Right forelimb (tissue), 1 donor: ENCODE results near the gene DYSF.

ENCODE experiments used
- DNase-seq: peaks from one replicate; pipeline ENCODE4 v3.0.0-alpha.2; 2018

Gene DYSF

GRCh38 chr2:71555798-71556454 lies 102.6 kb downstream of the DYSF start:
- DNase-seq = peak; percentile 45

- DNase-seq = peak; percentile 22
Measured at GRCh38 chr2:71556692-71557250, 103.4 kb downstream of the DYSF start.

- DNase-seq = peak; percentile 46
Measured at GRCh38 chr2:71557321-71557720, 104.0 kb downstream of the DYSF start.

GRCh38 chr2:71558300-71559051 lies 105.1 kb downstream of the DYSF start:
- no peak for DNase-seq

GRCh38 chr2:71559080-71559827 lies 105.9 kb downstream of the DYSF start:
- DNase-seq = no peak

- no peak for DNase-seq
Measured at GRCh38 chr2:71559828-71560637, 106.7 kb downstream of the DYSF start.

GRCh38 chr2:71560638-71561011 lies 107.3 kb downstream of the DYSF start:
- DNase-seq = peak; percentile 72

- DNase-seq = no peak
Measured at GRCh38 chr2:71561441-71562267, 108.3 kb downstream of the DYSF start.

GRCh38 chr2:71562518-71562917 lies 109.2 kb downstream of the DYSF start:
- DNase-seq = no peak

- DNase-seq = no peak
Measured at GRCh38 chr2:71563872-71564271, 110.5 kb downstream of the DYSF start.

GRCh38 chr2:71564361-71564760 lies 111.0 kb downstream of the DYSF start:
- no peak for DNase-seq

- DNase-seq = no peak
Measured at GRCh38 chr2:71564790-71565189, 111.4 kb downstream of the DYSF start.

- peak; percentile 81 for DNase-seq
Measured at GRCh38 chr2:71566372-71566771, 113.0 kb downstream of the DYSF start.

- DNase-seq = no peak
Measured at GRCh38 chr2:71567625-71568024, 114.3 kb downstream of the DYSF start.

GRCh38 chr2:71568103-71568502 lies 114.7 kb downstream of the DYSF start:
- no peak for DNase-seq

GRCh38 chr2:71570511-71570910 lies 117.2 kb downstream of the DYSF start:
- DNase-seq = no peak

- DNase-seq = no peak
Measured at GRCh38 chr2:71570951-71571460, 117.6 kb downstream of the DYSF start.

- no peak for DNase-seq
Measured at GRCh38 chr2:71571945-71572344, 118.6 kb downstream of the DYSF start.

GRCh38 chr2:71575966-71576365 lies 122.6 kb downstream of the DYSF start:
- DNase-seq = no peak

- DNase-seq = peak; percentile 77
Measured at GRCh38 chr2:71576541-71576940, 123.2 kb downstream of the DYSF start.

GRCh38 chr2:71577209-71577608 lies 123.8 kb downstream of the DYSF start:
- no peak for DNase-seq
